Brain microvascular endothelial cell (primary cell): Measurements from ENCODE around the gene INPP5D.

ENCODE experiments used
- DNase-seq: peaks from one replicate; pipeline ENCODE4 v3.0.0-alpha.2; 2020
- H3K27ac ChIP-seq: fragments of 250-450 bp; sonication (Bioruptor Pico); 2 replicates; pipeline ENCODE4 v1.5.1; 2020; ENCODE audit warnings: mild to moderate bottlenecking, moderate library complexity
- H3K27me3 ChIP-seq: fragments of 250-450 bp; sonication (Bioruptor Pico); replicated peaks from 2 replicates; pipeline ENCODE4 v1.5.1; 2020; ENCODE audit warnings: mild to moderate bottlenecking
- H3K36me3 ChIP-seq: fragments of 250-450 bp; sonication (Bioruptor Pico); replicated peaks from 2 replicates; pipeline ENCODE4 v1.5.1; 2020; ENCODE audit warnings: mild to moderate bottlenecking
- H3K4me3 ChIP-seq: 2 replicates; pipeline ENCODE4 v1.5.1; 2011; ENCODE audit warnings: low read depth, mild to moderate bottlenecking, control low read depth, low read length, moderate library complexity
- CTCF ChIP-seq: IDR thresholded peaks from 2 replicates; pipeline ENCODE4 v1.5.1; 2011; ENCODE audit warnings: low read depth, mild to moderate bottlenecking, moderate library complexity, low read length, control low read depth, inconsistent platforms; ENCODE audit errors: missing control alignments
- in situ Hi-C: cut with HindIII; loops from 2 replicates; pipeline ENCODE4 v1.10.0; 2017; ENCODE audit warnings: low sequenced_read_pairs, low pct_ligation_motif_present

Gene INPP5D

GRCh38 chr2:233147136-233147828, 87.1 kb downstream of the INPP5D start:
- TF ChIP-seq CTCF: no peak
- H3K27ac ChIP-seq: no peak overlapping the region
- H3K36me3 ChIP-seq: no peaks in the 10 kb centered on the region
- DNase-seq: no peak
- no peak overlapping the region for H3K4me3 ChIP-seq
- H3K27me3 ChIP-seq: no peaks in the 10 kb centered on the region
- in situ Hi-C loops: no loop called here

GRCh38 chr2:233147829-233148167, 87.7 kb downstream of the INPP5D start:
- TF ChIP-seq CTCF: no peak
- H3K36me3 ChIP-seq: no peaks in the 10 kb centered on the region

GRCh38 chr2:233148354-233148753, 88.2 kb downstream of the INPP5D start:
- in situ Hi-C loops: no loop called here
- no peaks in the 10 kb centered on the region for H3K27me3 ChIP-seq
- H3K4me3 ChIP-seq: no peak overlapping the region
- TF ChIP-seq CTCF: no peak
- no peak overlapping the region for H3K27ac ChIP-seq
- DNase-seq: no peak
- no peaks in the 10 kb centered on the region for H3K36me3 ChIP-seq

More at GRCh38 chr2:233147829-233148167, 87.7 kb downstream of the INPP5D start:
- DNase-seq: no peak
- Histone ChIP-seq H3K27me3 (no peaks in the 10 kb centered on the region), H3K27ac (no peak overlapping the region), H3K4me3 (no peak overlapping the region)
- in situ Hi-C loops: no loop called here

GRCh38 chr2:233152541-233152940, 92.4 kb downstream of the INPP5D start:
- Histone ChIP-seq H3K4me3 (no peak overlapping the region), H3K27me3 (no peaks in the 10 kb centered on the region), H3K36me3 (no peaks in the 10 kb centered on the region), H3K27ac (no peak overlapping the region)
- no peak for DNase-seq
- in situ Hi-C loops: no loop called here
- no peak for TF ChIP-seq CTCF

GRCh38 chr2:233153146-233153798, 93.1 kb downstream of the INPP5D start:
- no peak for DNase-seq
- Histone ChIP-seq H3K4me3 (no peak overlapping the region), H3K27ac (no peak overlapping the region), H3K27me3 (no peaks in the 10 kb centered on the region), H3K36me3 (no peaks in the 10 kb centered on the region)
- TF ChIP-seq CTCF: no peak
- in situ Hi-C loops: no loop called here
